GM12878 (cell line): ENCODE measurements around the gene ABHD17C. TPM values are rescaled to one million over a fixed set of nuclear protein-coding genes. Genes with fewer than 3 reads are reported as not detected.
A peak's percentile ranks its signal among the peaks of the same experiment; 100 is the strongest.

Experiments
- ATAC-seq: fragments of 200-7000 bp; cut with Tn5 transposase; 3 replicates; pipeline ENCODE4 v1.9.1; 2020; ENCODE audit warnings: mild to moderate bottlenecking, moderate library complexity
- BruUV-seq: library from RNA; stranded (reverse); fragments of 400-500 nt; replicated peaks from 2 replicates; lab custom pipeline; 2021; lab: Mats Ljungman, UMichigan
- CTCF ChIA-PET: fragments of 300-600 bp; sonication (Branson Sonifier 250); formaldehyde crosslinking; extraction: SDS; loops from one replicate; lab custom pipeline; 2021; ENCODE audit warnings: inconsistent platforms; lab: Yijun Ruan, JAX
- POLR2A ChIA-PET: fragments of 350-600 bp; formaldehyde crosslinking; extraction: SDS; loops from one replicate; lab custom pipeline; 2021; ENCODE audit warnings: inconsistent platforms; lab: Charles Lee
- RAD21 ChIA-PET: fragments of 300-600 bp; sonication (Branson Sonifier 250); formaldehyde crosslinking; loops from one replicate; lab custom pipeline; 2023; ENCODE audit warnings: antibody characterized with exemption; ENCODE audit not compliant: unreplicated experiment; lab: Charles Lee
- SMC1A ChIA-PET: fragments of 300-600 bp; sonication (Branson Sonifier 250); formaldehyde crosslinking; loops from one replicate; lab custom pipeline; 2023; ENCODE audit not compliant: unreplicated experiment, uncharacterized antibody; lab: Charles Lee
- DNase-seq: peaks from one replicate; pipeline ENCODE4 v3.0.0-alpha.2; 2011; ENCODE audit warnings: low read depth, low spot score
- FAIRE-seq: peaks from 3 replicates; lab custom pipeline; 2011; peaks lifted over from hg19 to GRCh38; lab: Jason Lieb, UNC
- H2AFZ ChIP-seq: 2 replicates; pipeline ENCODE4 v1.6.0; 2011; ENCODE audit warnings: low read depth, low read length, control low read depth; ENCODE audit not compliant: control insufficient read depth
- H3K27ac ChIP-seq: 2 replicates; pipeline ENCODE4 v1.5.1; 2011; ENCODE audit warnings: control low read depth; ENCODE audit not compliant: control insufficient read depth, insufficient read depth
- H3K27me3 ChIP-seq, 2 experiments: replicated peaks in 1 of 2; 2 replicates each; pipeline versions ENCODE4 v1.6.0 to v1.6.1; 2011; ENCODE audit warnings: low read length in 1 of 2; ENCODE audit not compliant: control insufficient read depth in 2 of 2, insufficient read depth in 2 of 2
- H3K36me3 ChIP-seq, 2 experiments: 2 replicates each; pipeline ENCODE4 v1.5.1; 2011; ENCODE audit warnings: low read length in 1 of 2; ENCODE audit not compliant: control insufficient read depth in 2 of 2, insufficient read depth in 2 of 2
- H3K4me1 ChIP-seq: 2 replicates; pipeline ENCODE4 v1.6.1; 2011; ENCODE audit warnings: mild to moderate bottlenecking, low read length, moderate library complexity, mixed read lengths; ENCODE audit not compliant: control insufficient read depth, insufficient read depth
- H3K4me2 ChIP-seq: 2 replicates; pipeline ENCODE4 v1.6.0; 2011; ENCODE audit warnings: control low read depth; ENCODE audit not compliant: control insufficient read depth, insufficient read depth
- H3K4me3 ChIP-seq: fragments of 200-600 bp; sonication (generic); 2 replicates; pipeline ENCODE4 v1.5.1; 2016
- H3K79me2 ChIP-seq: 2 replicates; pipeline ENCODE4 v1.6.0; 2011; ENCODE audit warnings: low read length; ENCODE audit not compliant: control insufficient read depth, insufficient read depth
- H3K9ac ChIP-seq: 2 replicates; pipeline ENCODE4 v1.8.0; 2011; ENCODE audit warnings: low read length, control low read depth, mixed read lengths; ENCODE audit not compliant: control insufficient read depth, insufficient read depth
- H3K9me3 ChIP-seq: replicated peaks from 3 replicates; pipeline ENCODE4 v1.5.1; 2011; ENCODE audit warnings: mild to moderate bottlenecking, low read length; ENCODE audit not compliant: control insufficient read depth, insufficient read depth
- H4K20me1 ChIP-seq: 2 replicates; pipeline ENCODE4 v1.6.0; 2011; ENCODE audit not compliant: control insufficient read depth, insufficient read depth
- GATAD2B ChIP-seq: fragments of 450-650 bp; conservative IDR thresholded peaks from 2 replicates; pipeline ENCODE4 v1.6.1; 2017; ENCODE audit warnings: low read depth, mild to moderate bottlenecking, moderate library complexity
- HDAC6 ChIP-seq: fragments of 200-600 bp; sonication (generic); IDR thresholded peaks from one replicate; pipeline ENCODE4 v1.8.0; 2017; ENCODE audit warnings: antibody characterized with exemption; ENCODE audit not compliant: unreplicated experiment
- IRF5 ChIP-seq: fragments of 450-650 bp; IDR thresholded peaks from 2 replicates; pipeline ENCODE4 v1.6.1; 2017; ENCODE audit warnings: borderline replicate concordance
- MTA2 ChIP-seq: fragments of 450-650 bp; IDR thresholded peaks from 2 replicates; pipeline ENCODE4 v1.6.1; 2016; ENCODE audit warnings: low read depth, mild to moderate bottlenecking, moderate library complexity
- NFYB ChIP-seq: IDR thresholded peaks from 2 replicates; pipeline ENCODE4 v1.6.1; 2011; ENCODE audit warnings: low read depth, mild to moderate bottlenecking, low read length, improper control_type of control experiment, moderate library complexity; ENCODE audit not compliant: insufficient read depth
- NR2C1 ChIP-seq: fragments of 450-650 bp; IDR thresholded peaks from 2 replicates; pipeline ENCODE4 v1.6.1; 2017; ENCODE audit warnings: antibody characterized with exemption, mild to moderate bottlenecking, moderate library complexity
- NR2C2 ChIP-seq: IDR thresholded peaks from 2 replicates; pipeline ENCODE4 v1.6.1; 2011; ENCODE audit warnings: borderline replicate concordance, low read depth; ENCODE audit not compliant: control insufficient read depth, insufficient read length
- RELB ChIP-seq: fragments of 450-650 bp; IDR thresholded peaks from 2 replicates; pipeline ENCODE4 v1.6.1; 2017; ENCODE audit warnings: low read depth, mild to moderate bottlenecking, moderate library complexity
- RUNX3 ChIP-seq: IDR thresholded peaks from 2 replicates; pipeline ENCODE4 v1.6.1; 2012; ENCODE audit warnings: low read length, inconsistent platforms
- SIN3A ChIP-seq: IDR thresholded peaks from 2 replicates; pipeline ENCODE4 v1.6.1; 2012; ENCODE audit warnings: low read depth, low read length, improper control_type of control experiment
- TCF12 ChIP-seq: IDR thresholded peaks from 2 replicates; pipeline ENCODE4 v1.6.1; 2011; ENCODE audit warnings: low read depth, mild to moderate bottlenecking, low read length
- TCF3 ChIP-seq: IDR thresholded peaks from 2 replicates; pipeline ENCODE4 v1.6.1; 2012; ENCODE audit warnings: low read depth, mild to moderate bottlenecking, low read length, borderline replicate concordance; ENCODE audit not compliant: insufficient read depth
- ZNF24 ChIP-seq: fragments of 450-650 bp; IDR thresholded peaks from 2 replicates; pipeline ENCODE4 v1.6.1; 2017; ENCODE audit warnings: antibody characterized with exemption, mild to moderate bottlenecking
- ZNF687 ChIP-seq: fragments of 450-650 bp; IDR thresholded peaks from 2 replicates; pipeline ENCODE4 v1.6.1; 2017; ENCODE audit warnings: mild to moderate bottlenecking, moderate library complexity
- WGBS: methylation state at CpG from one replicate; pipeline ENCODE4 v1.1.6; 2016; ENCODE audit warnings: low lambda C conversion rate; ENCODE audit not compliant: insufficient replicate concordance, insufficient coverage; ENCODE audit errors: missing lambda C conversion rate; 5-methylcytosine and 5-hydroxymethylcytosine counted together
- in situ Hi-C: fragments of 300-500 bp; cut with MboI; formaldehyde crosslinking; loops from 9 replicates; pipeline ENCODE4 v1.14.3; 2018; ENCODE audit warnings: mixed read lengths
- intact Hi-C: fragments of 100-400 bp; cut with micrococcal nuclease; formaldehyde crosslinking; loops from one replicate; pipeline ENCODE4 v1.14.2; 2022; ENCODE audit not compliant: unreplicated experiment
- polyA plus RNA-seq, 11 experiments: library from polyadenylated mRNA; depleted of rRNA in 4 of 11; unstranded in 6 of 11; stranded (reverse) in 5 of 11; fragments of >200 nt; fragmentation: Nextera tagmentation in 4 of 11; fragmentation: Illumina TruSeq in 1 of 11; extraction: Ambion mirVana in 4 of 11; extraction: Trizol in 1 of 11; gene quantifications; 1 replicate in 1 of 11; 2 replicates in 10 of 11; pipeline versions ENCODE4 v1.2.1 to v1.2.3, GENCODE V29; 2011 to 2016; ENCODE audit warnings: inconsistent platforms in 2 of 11, missing spikeins in 2 of 11, low read depth in 1 of 11
- total RNA-seq, 4 experiments: library from RNA; depleted of rRNA in 3 of 4; stranded (reverse); fragments of >200 nt in 3 of 4; fragmentation: Illumina TruSeq in 1 of 4; extraction: Trizol in 1 of 4; gene quantifications; 2 replicates each; pipeline versions ENCODE4 v1.2.1 to v1.2.3, GENCODE V29; 2013 to 2021
- TF ChIP-seq, protein P1 (sequence below): IDR thresholded peaks from 2 replicates; pipeline ENCODE4 v1.6.1; 2012; ENCODE audit warnings: low read depth, low read length, improper control_type of control experiment

The ABHD17C gene
- total and polyA plus RNA-seq, 10 of the 15 experiments (the other 5 are each of a cell fraction or from before 2014, with no cell fraction given), result 0.92 to 11.4 (median 5.5) TPM

DNA sequence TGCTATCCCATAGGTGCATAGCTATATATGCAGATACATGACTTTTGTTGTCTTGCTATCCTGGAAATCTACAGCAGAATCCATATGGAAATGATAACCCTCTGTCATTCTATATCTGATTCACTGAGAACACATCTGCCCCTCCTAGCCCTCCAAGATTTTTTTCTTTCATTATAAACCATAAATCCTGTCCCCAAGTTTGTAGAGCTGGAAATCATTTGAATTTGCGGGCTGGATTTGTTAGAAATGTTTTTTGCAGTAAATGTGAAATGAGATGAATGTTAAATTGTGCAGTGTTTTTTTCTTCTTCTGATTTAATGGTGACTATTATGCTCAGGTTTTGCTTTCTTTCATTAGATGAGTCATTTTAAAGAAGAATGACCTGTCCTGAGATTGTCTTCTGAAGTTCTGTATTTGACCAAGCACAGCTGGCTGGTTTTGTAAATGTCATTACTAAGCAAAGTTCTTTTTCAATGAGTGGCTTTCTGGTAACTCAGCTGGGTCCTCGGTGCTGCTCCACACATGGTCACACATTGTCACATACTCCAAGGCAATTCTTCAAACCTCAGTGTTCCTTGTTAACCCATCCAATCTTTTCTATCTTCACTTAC is 25.3 kb upstream of the ABHD17C start:
- in situ Hi-C loops, result no loop called here
- TF ChIP-seq NFYB (no peak), TCF12 (peak; percentile 57; the same call in 1 of the 2 replicates), ZNF687 (no peak), TCF3 (0 out of 2 replicates have a peak, but pooled peaks have one; percentile 41), NR2C2 (no peak), NR2C1 (no peak), IRF5 (no peak), HDAC6 (no peak), SIN3A (no peak), GATAD2B (no peak), ZNF24 (no peak), MTA2 (no peak), RUNX3 (peak; percentile 25; the same call in 1 of the 2 replicates), RELB (no peak)
- TF ChIP-seq, protein P1, sequence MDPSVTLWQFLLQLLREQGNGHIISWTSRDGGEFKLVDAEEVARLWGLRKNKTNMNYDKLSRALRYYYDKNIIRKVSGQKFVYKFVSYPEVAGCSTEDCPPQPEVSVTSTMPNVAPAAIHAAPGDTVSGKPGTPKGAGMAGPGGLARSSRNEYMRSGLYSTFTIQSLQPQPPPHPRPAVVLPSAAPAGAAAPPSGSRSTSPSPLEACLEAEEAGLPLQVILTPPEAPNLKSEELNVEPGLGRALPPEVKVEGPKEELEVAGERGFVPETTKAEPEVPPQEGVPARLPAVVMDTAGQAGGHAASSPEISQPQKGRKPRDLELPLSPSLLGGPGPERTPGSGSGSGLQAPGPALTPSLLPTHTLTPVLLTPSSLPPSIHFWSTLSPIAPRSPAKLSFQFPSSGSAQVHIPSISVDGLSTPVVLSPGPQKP, result no peak

More for the DNA sequence above, 25.3 kb upstream of the ABHD17C start:
- BruUV-seq, result no TSS peak
- Histone ChIP-seq H4K20me1 (no peaks in the 10 kb centered on the region), H3K79me2 (no peaks in the 10 kb centered on the region), H3K27ac (no peak overlapping the region), H3K4me1 (peaks cover 16% of the 10 kb centered on the region; the same call in 1 of the 2 replicates), H2AFZ (no peak overlapping the region), H3K36me3 (no peaks in the 10 kb centered on the region), H3K9me3 (no peaks in the 10 kb centered on the region; the same call in 2 of the 3 replicates), H3K9ac (no peak overlapping the region), H3K27me3 (no peaks in the 10 kb centered on the region), H3K4me2 (no peak overlapping the region), H3K4me3 (no peak overlapping the region)
- no peak for DNase-seq
- RAD21 ChIA-PET, result interaction anchor here (0.7 kb wide), 1 partner anchor 105 kb away, joined by 3 read pairs; no protein-coding TSS in a partner anchor
- CTCF ChIA-PET, result interaction anchor here (1.2 kb wide), 1 partner anchor 9 kb away, joined by 4 read pairs; no protein-coding TSS in a partner anchor
- intact Hi-C loops, result no loop called here
- POLR2A ChIA-PET, result interaction anchor here (0.7 kb wide), 1 partner anchor 25 kb away, joined by 3 read pairs; the partner anchor contains the start of gene ABHD17C
- SMC1A ChIA-PET, result interaction anchor here (0.9 to 1.7 kb wide), 4 partner anchors 9 to 107 kb away, joined by 3 to 7 read pairs (median 4); no protein-coding TSS in a partner anchor
- WGBS, result 20% methylated on average over 2 of the region's 2 CpGs
- FAIRE-seq, result peak; percentile 85
- peak; percentile 69 for ATAC-seq
